ENCODE measurements around the gene PLA2G6. TPM values are rescaled to one million over a fixed set of nuclear protein-coding genes. Genes with fewer than 3 reads are reported as not detected.

The PLA2G6 gene
- total and polyA plus RNA-seq, 9 of the 15 experiments (the other 6 are each of a cell fraction or from before 2014, with no cell fraction given), result 0.11 to 12.2 (median 9.7) TPM

- no peak for TF ChIP-seq ZMIZ1 (IDR thresholded peaks at IDR 0.05; ENCODE audit: low read depth in 2 of 2, low read length in 2 of 2)
- no peak for TF ChIP-seq NFE2 (IDR thresholded peaks at IDR 0.05; ENCODE audit: low read depth)
- no peak for TF ChIP-seq ZBTB49 (CRISPR knock-in tag; IDR thresholded peaks at IDR 0.05; ENCODE audit: borderline replicate concordance)
- TF ChIP-seq EWSR1 (IDR thresholded peaks at IDR 0.05; ENCODE audit: borderline replicate concordance, low read depth, partially characterized antibody), result no peak
These were observed 23.9 kb upstream of the PLA2G6 start (continued) for GRCh38 chr22:38205261-38206128.

Measured in K562 (cell line).